K562 (cell line): ENCODE results near the gene TUBA1B. TPM values are rescaled to one million over a fixed set of nuclear protein-coding genes. Genes with fewer than 3 reads are reported as not detected.

Source experiments
- ELF4 ChIP-seq: fragments of 450-650 bp; formaldehyde crosslinking; IDR thresholded peaks from 2 replicates; pipeline ENCODE4 v1.4.0; 2022; ENCODE audit warnings: missing genetic modification characterization
- EZH2 ChIP-seq: IDR thresholded peaks from 2 replicates; pipeline ENCODE4 v1.6.1; 2012; ENCODE audit warnings: low read depth, mild to moderate bottlenecking, inconsistent platforms, low read length, borderline replicate concordance
- FOXP1 ChIP-seq: sonication (generic); formaldehyde crosslinking; IDR thresholded peaks from 2 replicates; pipeline ENCODE4 v1.8.0; 2022; ENCODE audit warnings: mild to moderate bottlenecking, missing genetic modification reagents
- KDM4B ChIP-seq, 2 experiments: fragments of 450-650 bp in 1 of 2; sonication (generic) in 1 of 2; IDR thresholded peaks; 2 replicates each; pipeline ENCODE4 v1.6.1; 2016 to 2017; ENCODE audit warnings: borderline replicate concordance in 2 of 2, antibody characterized with exemption in 1 of 2, low read depth in 1 of 2, mild to moderate bottlenecking in 1 of 2
- MED1 ChIP-seq: sonication (generic); formaldehyde crosslinking; IDR thresholded peaks from 2 replicates; pipeline ENCODE4 v1.8.1; 2023; ENCODE audit warnings: missing genetic modification reagents, borderline replicate concordance
- MIER1 ChIP-seq: fragments of 450-650 bp; IDR thresholded peaks from 2 replicates; pipeline ENCODE4 v1.6.1; 2016; ENCODE audit warnings: antibody characterized with exemption, mild to moderate bottlenecking, low read depth
- NFIX ChIP-seq: fragments of 250-450 bp; sonication (Bioruptor Pico); IDR thresholded peaks from 2 replicates; pipeline ENCODE4 v1.4.0; 2020; ENCODE audit warnings: low read depth, mild to moderate bottlenecking, moderate library complexity
- NFXL1 ChIP-seq: fragments of 450-650 bp; formaldehyde crosslinking; IDR thresholded peaks from 2 replicates; pipeline ENCODE4 v1.4.0; 2021; ENCODE audit warnings: mild to moderate bottlenecking
- PPARD ChIP-seq: fragments of 250-450 bp; sonication (Bioruptor Pico); IDR thresholded peaks from 2 replicates; pipeline ENCODE4 v1.8.0; 2022; ENCODE audit warnings: inconsistent platforms, mild to moderate bottlenecking, moderate library complexity
- SP2 ChIP-seq: IDR thresholded peaks from 2 replicates; pipeline ENCODE4 v1.6.1; 2011; ENCODE audit warnings: mild to moderate bottlenecking, low read depth, low read length, moderate library complexity; ENCODE audit not compliant: poor library complexity, severe bottlenecking; ENCODE audit errors: extremely low read depth
- SUPT5H ChIP-seq: fragments of 450-650 bp; IDR thresholded peaks from 2 replicates; pipeline ENCODE4 v1.6.1; 2016
- TAL1 ChIP-seq: fragments of 450-650 bp; IDR thresholded peaks from 2 replicates; pipeline ENCODE4 v1.6.1; 2016; ENCODE audit warnings: mild to moderate bottlenecking
- TCF3 ChIP-seq: sonication (generic); formaldehyde crosslinking; IDR thresholded peaks from 2 replicates; pipeline ENCODE4 v1.4.0; 2020; ENCODE audit warnings: mild to moderate bottlenecking, missing genetic modification reagents
- ZNF143 ChIP-seq: sonication (generic); formaldehyde crosslinking; IDR thresholded peaks from 2 replicates; pipeline ENCODE4 v1.9.0; 2022; ENCODE audit warnings: mild to moderate bottlenecking, missing genetic modification reagents
- ZNF436 ChIP-seq: fragments of 250-450, 450-650 bp; sonication (Bioruptor Pico); formaldehyde crosslinking; IDR thresholded peaks from 2 replicates; pipeline ENCODE4 v1.7.0; 2020; ENCODE audit warnings: mild to moderate bottlenecking
- ZNF507 ChIP-seq: conservative IDR thresholded peaks from 2 replicates; pipeline ENCODE4 v1.6.1; 2017; ENCODE audit warnings: missing genetic modification characterization, missing compliant biosample characterization
- ZNF586 ChIP-seq: fragments of 450-650 bp; formaldehyde crosslinking; conservative IDR thresholded peaks from 2 replicates; pipeline ENCODE4 v1.4.0; 2020; ENCODE audit warnings: mild to moderate bottlenecking, moderate library complexity
- ZNF766 ChIP-seq: fragments of 200-800 bp; sonication (Bioruptor generic); conservative IDR thresholded peaks from 2 replicates; pipeline ENCODE4 v1.6.1; 2016; ENCODE audit warnings: missing genetic modification characterization, missing compliant biosample characterization
- polyA plus RNA-seq, 8 experiments: library from polyadenylated mRNA; depleted of rRNA in 4 of 8; stranded (reverse) in 5 of 8; unstranded in 3 of 8; fragments of >200 nt; fragmentation: Nextera tagmentation in 2 of 8; fragmentation: Illumina TruSeq in 1 of 8; extraction: Ambion mirVana in 2 of 8; extraction: Trizol in 1 of 8; gene quantifications; 2 replicates each; pipeline versions ENCODE4 v1.2.1 to v1.2.3, GENCODE V29; 2011 to 2014; ENCODE audit warnings: inconsistent platforms in 1 of 8, missing spikeins in 1 of 8
- total RNA-seq, 7 experiments: library from RNA; depleted of rRNA in 6 of 7; stranded (reverse); fragments of >200 nt in 6 of 7; fragmentation: Illumina TruSeq in 2 of 7; extraction: Trizol in 2 of 7; gene quantifications; 2 replicates each; pipeline versions ENCODE4 v1.2.1 to v1.2.3, GENCODE V29; 2011 to 2021; ENCODE audit warnings: low replicate concordance in 1 of 7
- TF ChIP-seq, protein P1 (sequence below): fragments of 450-650 bp; IDR thresholded peaks from 2 replicates; pipeline ENCODE4 v1.6.1; 2018; ENCODE audit not compliant: partially characterized antibody
- TF ChIP-seq, protein P2 (sequence below), 2 experiments: fragments of 150-350 bp in 1 of 2; IDR thresholded peaks; 2 replicates each; pipeline ENCODE4 v1.6.1; 2012 to 2016; ENCODE audit warnings: low read depth in 2 of 2, low read length in 2 of 2, mild to moderate bottlenecking in 1 of 2, moderate library complexity in 1 of 2

Gene TUBA1B
- total and polyA plus RNA-seq, 9 of the 15 experiments (the other 6 are each of a cell fraction or from before 2014, with no cell fraction given), result 2,189 to 4,624 (median 2,628) TPM

GRCh38 chr12:49089821-49090773 is 41.1 kb downstream of the TUBA1B start (continued):
- TF ChIP-seq, protein P1, sequence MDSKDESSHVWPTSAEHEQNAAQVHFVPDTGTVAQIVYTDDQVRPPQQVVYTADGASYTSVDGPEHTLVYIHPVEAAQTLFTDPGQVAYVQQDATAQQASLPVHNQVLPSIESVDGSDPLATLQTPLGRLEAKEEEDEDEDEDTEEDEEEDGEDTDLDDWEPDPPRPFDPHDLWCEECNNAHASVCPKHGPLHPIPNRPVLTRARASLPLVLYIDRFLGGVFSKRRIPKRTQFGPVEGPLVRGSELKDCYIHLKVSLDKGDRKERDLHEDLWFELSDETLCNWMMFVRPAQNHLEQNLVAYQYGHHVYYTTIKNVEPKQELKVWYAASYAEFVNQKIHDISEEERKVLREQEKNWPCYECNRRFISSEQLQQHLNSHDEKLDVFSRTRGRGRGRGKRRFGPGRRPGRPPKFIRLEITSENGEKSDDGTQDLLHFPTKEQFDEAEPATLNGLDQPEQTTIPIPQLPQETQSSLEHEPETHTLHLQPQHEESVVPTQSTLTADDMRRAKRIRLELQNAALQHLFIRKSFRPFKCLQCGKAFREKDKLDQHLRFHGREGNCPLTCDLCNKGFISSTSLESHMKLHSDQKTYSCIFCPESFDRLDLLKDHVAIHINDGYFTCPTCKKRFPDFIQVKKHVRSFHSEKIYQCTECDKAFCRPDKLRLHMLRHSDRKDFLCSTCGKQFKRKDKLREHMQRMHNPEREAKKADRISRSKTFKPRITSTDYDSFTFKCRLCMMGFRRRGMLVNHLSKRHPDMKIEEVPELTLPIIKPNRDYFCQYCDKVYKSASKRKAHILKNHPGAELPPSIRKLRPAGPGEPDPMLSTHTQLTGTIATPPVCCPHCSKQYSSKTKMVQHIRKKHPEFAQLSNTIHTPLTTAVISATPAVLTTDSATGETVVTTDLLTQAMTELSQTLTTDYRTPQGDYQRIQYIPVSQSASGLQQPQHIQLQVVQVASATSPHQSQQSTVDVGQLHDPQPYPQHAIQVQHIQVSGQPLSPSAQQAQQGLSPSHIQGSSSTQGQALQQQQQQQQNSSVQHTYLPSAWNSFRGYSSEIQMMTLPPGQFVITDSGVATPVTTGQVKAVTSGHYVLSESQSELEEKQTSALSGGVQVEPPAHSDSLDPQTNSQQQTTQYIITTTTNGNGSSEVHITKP, result peak; percentile 17
- TF ChIP-seq MIER1, result no peak
- no peak for TF ChIP-seq SUPT5H
- no peak for TF ChIP-seq FOXP1 (CRISPR knock-in tag)
- no peak for TF ChIP-seq MED1
- no peak for TF ChIP-seq NFIX (CRISPR knock-in tag)
- no peak for TF ChIP-seq EZH2
- TF ChIP-seq ZNF143 (CRISPR knock-in tag), result no peak
- no peak for TF ChIP-seq SP2
- no peak for TF ChIP-seq ZNF507 (tag)
- TF ChIP-seq TAL1, result peak; percentile 80
- no peak for TF ChIP-seq ELF4
- no peak for TF ChIP-seq ZNF586 (CRISPR knock-in tag)
- TF ChIP-seq ZNF436, result no peak
- TF ChIP-seq, protein P2, sequence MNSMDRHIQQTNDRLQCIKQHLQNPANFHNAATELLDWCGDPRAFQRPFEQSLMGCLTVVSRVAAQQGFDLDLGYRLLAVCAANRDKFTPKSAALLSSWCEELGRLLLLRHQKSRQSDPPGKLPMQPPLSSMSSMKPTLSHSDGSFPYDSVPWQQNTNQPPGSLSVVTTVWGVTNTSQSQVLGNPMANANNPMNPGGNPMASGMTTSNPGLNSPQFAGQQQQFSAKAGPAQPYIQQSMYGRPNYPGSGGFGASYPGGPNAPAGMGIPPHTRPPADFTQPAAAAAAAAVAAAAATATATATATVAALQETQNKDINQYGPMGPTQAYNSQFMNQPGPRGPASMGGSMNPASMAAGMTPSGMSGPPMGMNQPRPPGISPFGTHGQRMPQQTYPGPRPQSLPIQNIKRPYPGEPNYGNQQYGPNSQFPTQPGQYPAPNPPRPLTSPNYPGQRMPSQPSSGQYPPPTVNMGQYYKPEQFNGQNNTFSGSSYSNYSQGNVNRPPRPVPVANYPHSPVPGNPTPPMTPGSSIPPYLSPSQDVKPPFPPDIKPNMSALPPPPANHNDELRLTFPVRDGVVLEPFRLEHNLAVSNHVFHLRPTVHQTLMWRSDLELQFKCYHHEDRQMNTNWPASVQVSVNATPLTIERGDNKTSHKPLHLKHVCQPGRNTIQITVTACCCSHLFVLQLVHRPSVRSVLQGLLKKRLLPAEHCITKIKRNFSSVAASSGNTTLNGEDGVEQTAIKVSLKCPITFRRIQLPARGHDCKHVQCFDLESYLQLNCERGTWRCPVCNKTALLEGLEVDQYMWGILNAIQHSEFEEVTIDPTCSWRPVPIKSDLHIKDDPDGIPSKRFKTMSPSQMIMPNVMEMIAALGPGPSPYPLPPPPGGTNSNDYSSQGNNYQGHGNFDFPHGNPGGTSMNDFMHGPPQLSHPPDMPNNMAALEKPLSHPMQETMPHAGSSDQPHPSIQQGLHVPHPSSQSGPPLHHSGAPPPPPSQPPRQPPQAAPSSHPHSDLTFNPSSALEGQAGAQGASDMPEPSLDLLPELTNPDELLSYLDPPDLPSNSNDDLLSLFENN (IDR thresholded peaks at IDR 0.05; ENCODE audit: low read depth in 2 of 2, low read length in 2 of 2), result no peak
- TF ChIP-seq ZNF766, result no peak
- TF ChIP-seq NFXL1 (CRISPR knock-in tag), result no peak
- no peak for TF ChIP-seq KDM4B (IDR thresholded peaks at IDR 0.05; ENCODE audit: borderline replicate concordance in 2 of 2, low read depth in 1 of 2)
- TF ChIP-seq PPARD (CRISPR knock-in tag), result no peak
- peak; percentile 94 for TF ChIP-seq TCF3 (CRISPR knock-in tag)
